HCT116 (cell line): ENCODE data around the gene DGKB. TPM values are rescaled to one million over a fixed set of nuclear protein-coding genes. Genes with fewer than 3 reads are reported as not detected.

Experiments used
- ATAC-seq: fragments of 200-7000 bp; cut with Tn5 transposase; 2 replicates; pipeline ENCODE4 v1.9.1; 2020; ENCODE audit warnings: mild to moderate bottlenecking, moderate library complexity
- BruUV-seq: library from RNA; stranded (reverse); fragments of 400-500 nt; replicated peaks from 2 replicates; lab custom pipeline; 2021; lab: Mats Ljungman, UMichigan
- CTCF ChIA-PET: fragments of 300-600 bp; sonication (Branson Sonifier 250); formaldehyde crosslinking; loops from one replicate; lab custom pipeline; 2021; ENCODE audit warnings: antibody characterized with exemption; lab: Charles Lee
- POLR2A ChIA-PET: fragments of 300-600, 350-600 bp; sonication (Branson Sonifier 250); formaldehyde crosslinking; loops from one replicate; lab custom pipeline; 2021; ENCODE audit warnings: antibody characterized with exemption; lab: Charles Lee
- RAD21 ChIA-PET, 2 experiments: fragments of 300-600 bp; sonication (Branson Sonifier 250); formaldehyde crosslinking; loops; one replicate each; lab custom pipeline; 2023; ENCODE audit warnings: low total read pairs in 2 of 2; ENCODE audit not compliant: uncharacterized antibody in 2 of 2, unreplicated experiment in 2 of 2, low non-redundant PET in 1 of 2; lab: Charles Lee
- DNase-seq: peaks from one replicate; pipeline ENCODE4 v3.0.0-alpha.2; 2010; ENCODE audit warnings: low read depth, low spot score
- H2AFZ ChIP-seq: fragments of 200-600 bp; shearing (Covaris generic), sonication (generic); 2 replicates; pipeline ENCODE4 v1.6.1; 2017; ENCODE audit warnings: low read depth, mixed run types, mixed read lengths, antibody characterized with exemption, low read length; ENCODE audit not compliant: poor library complexity, severe bottlenecking
- H3K27ac ChIP-seq: 2 replicates; pipeline ENCODE4 v1.5.1; 2012; ENCODE audit warnings: low read depth, low read length
- H3K27me3 ChIP-seq: fragments of 200-600 bp; sonication (generic); 2 replicates; pipeline ENCODE4 v1.6.1; 2016; ENCODE audit warnings: mixed run types, low read length, mixed read lengths; ENCODE audit not compliant: insufficient read depth
- H3K36me3 ChIP-seq, 2 experiments: fragments of 200-500 bp in 1 of 2; fragments of 200-600 bp in 1 of 2; sonication (Bioruptor generic) in 1 of 2; sonication (generic) in 1 of 2; 2 replicates each; pipeline versions ENCODE4 v1.5.1 to v1.6.1; 2014 to 2016; ENCODE audit warnings: low read length in 2 of 2, inconsistent platforms in 1 of 2, mixed read lengths in 1 of 2, mixed run types in 1 of 2; ENCODE audit not compliant: insufficient read depth in 2 of 2, control insufficient read depth in 1 of 2
- H3K4me1 ChIP-seq, 2 experiments: fragments of 200-600 bp in 1 of 2; sonication (generic) in 1 of 2; 2 replicates each; pipeline versions ENCODE4 v1.5.1 to v1.6.1; 2012 to 2017; ENCODE audit warnings: low read length in 2 of 2, inconsistent platforms in 1 of 2, mild to moderate bottlenecking in 1 of 2, mixed read lengths in 1 of 2, mixed run types in 1 of 2, moderate library complexity in 1 of 2; ENCODE audit not compliant: insufficient read depth in 2 of 2, control insufficient read depth in 1 of 2
- H3K4me2 ChIP-seq: fragments of 200-600 bp; sonication (generic); 2 replicates; pipeline ENCODE4 v1.6.1; 2017; ENCODE audit warnings: mixed run types, low read length, mixed read lengths
- H3K4me3 ChIP-seq, 2 experiments: fragments of 200-600 bp in 1 of 2; sonication (generic) in 1 of 2; replicated peaks in 1 of 2; 2 replicates each; pipeline ENCODE4 v1.5.1; 2011 to 2016; ENCODE audit warnings: low read length in 2 of 2, control low read depth in 1 of 2, low read depth in 1 of 2, mild to moderate bottlenecking in 1 of 2, mixed read lengths in 1 of 2, mixed run types in 1 of 2
- H3K79me2 ChIP-seq: fragments of 200-600 bp; sonication (generic); 2 replicates; pipeline ENCODE4 v1.6.1; 2017; ENCODE audit warnings: mild to moderate bottlenecking, mixed run types, low read length, moderate library complexity, mixed read lengths; ENCODE audit not compliant: insufficient read depth
- H3K9ac ChIP-seq: fragments of 200-600 bp; sonication (generic); 2 replicates; pipeline ENCODE4 v1.6.1; 2016; ENCODE audit warnings: low read length, mixed read lengths
- H3K9me2 ChIP-seq: fragments of 200-600 bp; sonication (generic), shearing (Covaris generic); 2 replicates; pipeline ENCODE4 v1.6.1; 2017; ENCODE audit warnings: mixed run types, mild to moderate bottlenecking, moderate library complexity; ENCODE audit not compliant: insufficient read depth
- H3K9me3 ChIP-seq, 2 experiments: fragments of 200-500 bp in 1 of 2; fragments of 200-600 bp in 1 of 2; sonication (Bioruptor generic) in 1 of 2; sonication (generic) in 1 of 2; 2 replicates each; pipeline ENCODE4 v1.6.1; 2014 to 2017; ENCODE audit warnings: low read length in 2 of 2, mixed read lengths in 2 of 2, inconsistent platforms in 1 of 2, low read depth in 1 of 2, mild to moderate bottlenecking in 1 of 2, mixed run types in 1 of 2, moderate library complexity in 1 of 2; ENCODE audit not compliant: control insufficient read depth in 1 of 2, insufficient read depth in 1 of 2
- H4K20me1 ChIP-seq: fragments of 200-600 bp; sonication (generic), shearing (Covaris generic); 2 replicates; pipeline ENCODE4 v1.6.1; 2017; ENCODE audit warnings: mixed run types, mild to moderate bottlenecking, moderate library complexity; ENCODE audit not compliant: insufficient read depth
- ATF3 ChIP-seq: IDR thresholded peaks from 2 replicates; pipeline ENCODE4 v1.6.1; 2012
- CTCF ChIP-seq, 3 experiments: fragments of 200-600 bp in 1 of 3; sonication (generic) in 1 of 3; IDR thresholded peaks in 2 of 3; conservative IDR thresholded peaks in 1 of 3; 2 replicates each; pipeline ENCODE4 v1.5.1; 2012 to 2017; ENCODE audit warnings: low read depth in 2 of 3, low read length in 2 of 3, antibody characterized with exemption in 1 of 3, borderline replicate concordance in 1 of 3, control low read depth in 1 of 3, mild to moderate bottlenecking in 1 of 3, mixed read lengths in 1 of 3, mixed run types in 1 of 3, moderate library complexity in 1 of 3; ENCODE audit not compliant: insufficient read depth in 1 of 3
- EZH2 ChIP-seq: fragments of 200-600 bp; sonication (generic); IDR thresholded peaks from 2 replicates; pipeline ENCODE4 v1.6.1; 2017; ENCODE audit warnings: antibody characterized with exemption, mixed run types
- JUND ChIP-seq: IDR thresholded peaks from 2 replicates; pipeline ENCODE4 v1.6.1; 2012
- MAX ChIP-seq: IDR thresholded peaks from 2 replicates; pipeline ENCODE4 v1.6.1; 2012
- POLR2A ChIP-seq: IDR thresholded peaks from 2 replicates; pipeline ENCODE4 v1.7.0; 2011; ENCODE audit warnings: borderline replicate concordance; ENCODE audit not compliant: insufficient read depth, insufficient read length; ENCODE audit errors: extremely low read depth
- RAD21 ChIP-seq: IDR thresholded peaks from 2 replicates; pipeline ENCODE4 v1.6.1; 2012; ENCODE audit warnings: low read depth, mild to moderate bottlenecking
- REST ChIP-seq: IDR thresholded peaks from 2 replicates; pipeline ENCODE4 v1.6.1; 2012; ENCODE audit warnings: low read depth
- SIN3A ChIP-seq: IDR thresholded peaks from 2 replicates; pipeline ENCODE4 v1.6.1; 2012; ENCODE audit warnings: low read depth
- SP1 ChIP-seq: IDR thresholded peaks from 2 replicates; pipeline ENCODE4 v1.6.1; 2012; ENCODE audit warnings: low read depth
- SRF ChIP-seq: IDR thresholded peaks from 2 replicates; pipeline ENCODE4 v1.6.1; 2012; ENCODE audit warnings: low read depth
- TCF7L2 ChIP-seq: IDR thresholded peaks from 2 replicates; pipeline ENCODE4 v1.7.0; 2011; ENCODE audit warnings: borderline replicate concordance, inconsistent platforms; ENCODE audit not compliant: insufficient read depth, insufficient read length; ENCODE audit errors: extremely low read depth
- YY1 ChIP-seq: IDR thresholded peaks from 2 replicates; pipeline ENCODE4 v1.6.1; 2011; ENCODE audit warnings: low read length, low read depth, moderate library complexity, mild to moderate bottlenecking; ENCODE audit not compliant: insufficient replicate concordance; ENCODE audit errors: extremely low read depth
- ZBTB33 ChIP-seq: IDR thresholded peaks from 2 replicates; pipeline ENCODE4 v1.6.1; 2011; ENCODE audit warnings: mild to moderate bottlenecking, low read length, moderate library complexity; ENCODE audit not compliant: insufficient replicate concordance; ENCODE audit errors: extremely low read depth
- ZNF274 ChIP-seq: fragments of 200-500 bp; sonication (Bioruptor generic); IDR thresholded peaks from 2 replicates; pipeline ENCODE4 v1.6.1; 2014; ENCODE audit warnings: mild to moderate bottlenecking, low read depth, low read length, inconsistent platforms
- intact Hi-C: fragments of 100-400 bp; cut with micrococcal nuclease; formaldehyde crosslinking; loops from 2 replicates; pipeline ENCODE4 v1.10.0; 2022
- total RNA-seq: library from RNA; stranded (reverse); gene quantifications from one replicate; pipeline ENCODE4 v1.2.1, GENCODE V29; 2021; ENCODE audit not compliant: unreplicated experiment

The DGKB gene
- total RNA-seq, 1 experiment from 2014 or later = 0.05 TPM

- CTCF ChIA-PET = no interaction called here
Measured at GRCh38 chr7:14258441-14258840, 644.1 kb downstream of the DGKB start.

More at GRCh38 chr7:14258441-14258840, 644.1 kb downstream of the DGKB start:
- H3K79me2 ChIP-seq = no peaks in the 10 kb centered on the region
- no peaks in the 10 kb centered on the region for H3K4me1 ChIP-seq
- POLR2A ChIA-PET = no interaction called here
- H3K36me3 ChIP-seq = no peaks in the 10 kb centered on the region
- no peaks in the 10 kb centered on the region for H3K9me3 ChIP-seq
- RAD21 ChIA-PET = no interaction called here
- H3K4me2 ChIP-seq = no peak overlapping the region
- H2AFZ ChIP-seq = no peak overlapping the region
- no peak overlapping the region for H3K4me3 ChIP-seq
- no peak overlapping the region for H3K27ac ChIP-seq
- ATAC-seq = no peak
- no peaks in the 10 kb centered on the region for H3K27me3 ChIP-seq
- intact Hi-C loops = no loop called here
- H3K9ac ChIP-seq = no peak overlapping the region
- no peaks in the 10 kb centered on the region for H4K20me1 ChIP-seq
- BruUV-seq = no TSS peak
- H3K9me2 ChIP-seq = no peaks in the 10 kb centered on the region
- no peak for DNase-seq
- no peak for TF ChIP-seq EZH2
- TF ChIP-seq ZNF274 = no peak
- TF ChIP-seq REST = no peak
- TF ChIP-seq YY1 = no peak
- no peak for TF ChIP-seq SP1
- no peak for TF ChIP-seq TCF7L2
- TF ChIP-seq SRF = no peak
- no peak for TF ChIP-seq ZBTB33
- TF ChIP-seq ATF3 = no peak
- no peak for TF ChIP-seq POLR2A
- TF ChIP-seq RAD21 = no peak
- no peak for TF ChIP-seq MAX
- no peak for TF ChIP-seq SIN3A
- no peak for TF ChIP-seq CTCF (IDR thresholded peaks at IDR 0.05 in 2 of 3, conservative IDR thresholded peaks at IDR 0.05 in 1 of 3; ENCODE audit: borderline replicate concordance in 1 of 3, insufficient read depth in 1 of 3, low read depth in 2 of 3, low read length in 2 of 3)
- TF ChIP-seq JUND = no peak
